Bronchial epithelial cell (primary cell): Measurements from ENCODE around the gene TMEM135. TPM values are rescaled to one million over a fixed set of nuclear protein-coding genes. Genes with fewer than 3 reads are reported as not detected.

Experiments
- DNase-seq: peaks from one replicate; pipeline ENCODE4 v3.0.0-alpha.2; 2010; ENCODE audit warnings: low read depth
- FAIRE-seq: peaks from 2 replicates; lab custom pipeline; 2011; peaks lifted over from hg19 to GRCh38; lab: Jason Lieb, UNC
- H3K27me3 ChIP-seq: 2 replicates; pipeline ENCODE4 v1.5.1; 2011; ENCODE audit warnings: low read length; ENCODE audit not compliant: control insufficient read depth, insufficient read depth
- H3K36me3 ChIP-seq: 2 replicates; pipeline ENCODE4 v1.5.1; 2011; ENCODE audit warnings: low read length; ENCODE audit not compliant: control insufficient read depth, insufficient read depth
- H3K4me3 ChIP-seq: 2 replicates; pipeline ENCODE4 v1.5.1; 2011; ENCODE audit warnings: mild to moderate bottlenecking, low read depth, low read length, control low read depth
- total RNA-seq: library from RNA; depleted of rRNA; stranded (reverse); fragments of >200 nt; gene quantifications from 2 replicates; pipeline ENCODE4 v1.2.1, GENCODE V29; 2014
- TF ChIP-seq, protein P1 (sequence below): IDR thresholded peaks from 2 replicates; pipeline ENCODE4 v1.5.1; 2011; ENCODE audit warnings: mild to moderate bottlenecking, moderate library complexity, low read length, control low read depth, inconsistent platforms; ENCODE audit not compliant: insufficient read depth, severe bottlenecking

TMEM135 gene
- total RNA-seq, 1 donor from 2014 or later = 6.8 TPM

DNA sequence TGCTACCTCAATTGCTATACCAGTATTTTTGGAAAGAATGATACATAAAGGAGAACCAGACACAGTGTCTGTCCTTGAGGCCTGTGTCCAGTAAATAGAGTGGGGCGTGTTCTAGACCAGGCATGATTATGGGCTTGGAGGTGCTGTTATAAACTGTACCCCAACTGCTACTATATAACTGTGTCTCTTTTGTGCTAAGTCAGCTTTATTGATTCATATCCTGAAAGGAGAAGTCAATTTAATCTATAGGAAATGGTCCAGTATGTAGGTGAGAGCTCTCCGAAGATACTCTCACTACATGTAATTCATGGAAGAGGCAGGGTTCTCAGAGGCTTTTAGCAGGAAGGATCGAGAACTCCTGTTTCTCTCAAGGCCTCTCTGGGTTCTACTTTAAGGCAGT lies 334.3 kb downstream of the TMEM135 start:
- DNase-seq (no peak), FAIRE-seq (no peak)
- H3K27me3 ChIP-seq = no peaks in the 10 kb centered on the region
- TF ChIP-seq, protein P1, sequence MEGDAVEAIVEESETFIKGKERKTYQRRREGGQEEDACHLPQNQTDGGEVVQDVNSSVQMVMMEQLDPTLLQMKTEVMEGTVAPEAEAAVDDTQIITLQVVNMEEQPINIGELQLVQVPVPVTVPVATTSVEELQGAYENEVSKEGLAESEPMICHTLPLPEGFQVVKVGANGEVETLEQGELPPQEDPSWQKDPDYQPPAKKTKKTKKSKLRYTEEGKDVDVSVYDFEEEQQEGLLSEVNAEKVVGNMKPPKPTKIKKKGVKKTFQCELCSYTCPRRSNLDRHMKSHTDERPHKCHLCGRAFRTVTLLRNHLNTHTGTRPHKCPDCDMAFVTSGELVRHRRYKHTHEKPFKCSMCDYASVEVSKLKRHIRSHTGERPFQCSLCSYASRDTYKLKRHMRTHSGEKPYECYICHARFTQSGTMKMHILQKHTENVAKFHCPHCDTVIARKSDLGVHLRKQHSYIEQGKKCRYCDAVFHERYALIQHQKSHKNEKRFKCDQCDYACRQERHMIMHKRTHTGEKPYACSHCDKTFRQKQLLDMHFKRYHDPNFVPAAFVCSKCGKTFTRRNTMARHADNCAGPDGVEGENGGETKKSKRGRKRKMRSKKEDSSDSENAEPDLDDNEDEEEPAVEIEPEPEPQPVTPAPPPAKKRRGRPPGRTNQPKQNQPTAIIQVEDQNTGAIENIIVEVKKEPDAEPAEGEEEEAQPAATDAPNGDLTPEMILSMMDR = no peak
- H3K36me3 ChIP-seq = no peaks in the 10 kb centered on the region
- H3K4me3 ChIP-seq = no peak overlapping the region

Other genes with a start within 250 kb of the TMEM135 start
- gene PRSS23, start 237.4 kb upstream of the TMEM135 start, total RNA-seq = 75.0 and 101 TPM in 2 replicates
- gene FZD4, start 82.5 kb upstream of the TMEM135 start, total RNA-seq = 0.38 and 0.53 TPM in 2 replicates